Measurements from ENCODE around the gene INHBE.

DNA sequence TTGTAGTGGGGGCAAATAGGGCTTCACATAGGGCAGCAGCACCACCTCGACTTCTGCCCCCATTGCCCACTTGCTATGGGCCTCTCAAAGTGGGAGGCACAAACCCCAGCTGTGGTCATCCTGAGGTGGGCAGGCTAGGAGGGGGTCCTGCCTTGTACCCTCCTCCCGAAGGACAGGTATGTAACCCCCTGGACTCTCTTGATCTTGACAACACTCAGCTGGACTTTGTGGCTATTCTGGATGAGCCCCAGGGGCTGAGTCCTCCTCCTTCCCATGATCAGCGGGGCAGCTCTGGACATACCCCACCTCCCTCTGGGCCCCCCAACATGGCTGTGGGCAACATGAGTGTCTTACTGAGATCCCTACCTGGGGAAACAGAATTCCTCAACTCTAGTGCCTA is 16.6 kb downstream of the INHBE start:
- TF ChIP-seq POLR2AphosphoS5 (IDR thresholded peaks at IDR 0.05; ENCODE audit: low read depth) (no peak), REST (IDR thresholded peaks at IDR 0.05; ENCODE audit: unreplicated experiment) (no peak), EZH2 (IDR thresholded peaks at IDR 0.05; ENCODE audit: low read depth, unreplicated experiment) (no peak), EZH2phosphoT487 (IDR thresholded peaks at IDR 0.05; ENCODE audit: unreplicated experiment) (no peak), ETS1 (IDR thresholded peaks at IDR 0.05) (no peak), ZNF114 (CRISPR knock-in tag; IDR thresholded peaks at IDR 0.05) (no peak), ZNF331 (CRISPR knock-in tag; IDR thresholded peaks at IDR 0.05; ENCODE audit: low read depth) (no peak), JUNB (IDR thresholded peaks at IDR 0.05; ENCODE audit: unreplicated experiment) (no peak), CREB1 (CRISPR knock-in tag; IDR thresholded peaks at IDR 0.05; ENCODE audit: low read depth) (no peak), STAT1 (IDR thresholded peaks at IDR 0.05; ENCODE audit: unreplicated experiment) (no peak), NANOG (IDR thresholded peaks at IDR 0.05; ENCODE audit: borderline replicate concordance) (no peak)
- TF ChIP-seq, protein P1, sequence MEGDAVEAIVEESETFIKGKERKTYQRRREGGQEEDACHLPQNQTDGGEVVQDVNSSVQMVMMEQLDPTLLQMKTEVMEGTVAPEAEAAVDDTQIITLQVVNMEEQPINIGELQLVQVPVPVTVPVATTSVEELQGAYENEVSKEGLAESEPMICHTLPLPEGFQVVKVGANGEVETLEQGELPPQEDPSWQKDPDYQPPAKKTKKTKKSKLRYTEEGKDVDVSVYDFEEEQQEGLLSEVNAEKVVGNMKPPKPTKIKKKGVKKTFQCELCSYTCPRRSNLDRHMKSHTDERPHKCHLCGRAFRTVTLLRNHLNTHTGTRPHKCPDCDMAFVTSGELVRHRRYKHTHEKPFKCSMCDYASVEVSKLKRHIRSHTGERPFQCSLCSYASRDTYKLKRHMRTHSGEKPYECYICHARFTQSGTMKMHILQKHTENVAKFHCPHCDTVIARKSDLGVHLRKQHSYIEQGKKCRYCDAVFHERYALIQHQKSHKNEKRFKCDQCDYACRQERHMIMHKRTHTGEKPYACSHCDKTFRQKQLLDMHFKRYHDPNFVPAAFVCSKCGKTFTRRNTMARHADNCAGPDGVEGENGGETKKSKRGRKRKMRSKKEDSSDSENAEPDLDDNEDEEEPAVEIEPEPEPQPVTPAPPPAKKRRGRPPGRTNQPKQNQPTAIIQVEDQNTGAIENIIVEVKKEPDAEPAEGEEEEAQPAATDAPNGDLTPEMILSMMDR (conservative IDR thresholded peaks at IDR 0.05; ENCODE audit: low read depth in 2 of 2): no peak
